Skeletal muscle tissue (tissue), 4 donors: ENCODE measurements around the gene CCDC177. TPM values are rescaled to one million over a fixed set of nuclear protein-coding genes. Genes with fewer than 3 reads are reported as not detected.

Source experiments
- H3K27ac ChIP-seq: one replicate; pipeline ENCODE4 v1.7.0; 2013; ENCODE audit warnings: mild to moderate bottlenecking, low read depth, low read length, inconsistent platforms
- H3K27me3 ChIP-seq, 3 donors: one replicate each; pipeline ENCODE4 v1.7.0; 2013; ENCODE audit warnings: low read length in 3 of 3; ENCODE audit not compliant: control insufficient read depth in 3 of 3, insufficient read depth in 3 of 3
- H3K36me3 ChIP-seq, 3 donors: one replicate each; pipeline ENCODE4 v1.7.0; 2013; ENCODE audit warnings: low read length in 3 of 3; ENCODE audit not compliant: control insufficient read depth in 3 of 3, insufficient read depth in 3 of 3
- H3K4me1 ChIP-seq, 3 donors: one replicate each; pipeline ENCODE4 v1.7.0; 2013; ENCODE audit warnings: low read length in 3 of 3, mild to moderate bottlenecking in 3 of 3; ENCODE audit not compliant: control insufficient read depth in 3 of 3, insufficient read depth in 3 of 3
- H3K4me3 ChIP-seq, 3 donors: one replicate each; pipeline ENCODE4 v1.7.0; 2013; ENCODE audit warnings: low read length in 3 of 3
- H3K9ac ChIP-seq, 3 donors: one replicate each; pipeline ENCODE4 v1.7.0; 2013; ENCODE audit warnings: low read length in 3 of 3, mild to moderate bottlenecking in 3 of 3, moderate library complexity in 2 of 3, low read depth in 1 of 3
- H3K9me3 ChIP-seq, 3 donors: one replicate each; pipeline ENCODE4 v1.7.0; 2013; ENCODE audit warnings: low read length in 3 of 3; ENCODE audit not compliant: control insufficient read depth in 3 of 3
- total RNA-seq: library from RNA; depleted of rRNA; stranded (reverse); fragments of >200 nt; gene quantifications from one replicate; pipeline ENCODE4 v1.2.3, GENCODE V29; 2014
- donor health status: Osteomylitis.

CCDC177 gene
- total RNA-seq, 1 donor from 2014 or later, result not detected

- H3K4me1 ChIP-seq, result peaks cover 0 to 20% (median 10%) of the 10 kb centered on the region in 3 donors
- no peaks in the 10 kb centered on the region for H3K36me3 ChIP-seq
- H3K27me3 ChIP-seq, result peaks cover 3 to 7% (median 5%) of the 10 kb centered on the region in 3 donors
- no peak overlapping the region for H3K27ac ChIP-seq
- H3K9me3 ChIP-seq, result no peaks in the 10 kb centered on the region
- no peak overlapping the region for H3K4me3 ChIP-seq
- H3K9ac ChIP-seq, result no peak overlapping the region
Measured at GRCh38 chr14:69582212-69582611, 7.5 kb upstream of the CCDC177 start.

- H3K4me3 ChIP-seq, result no peak overlapping the region
- H3K4me1 ChIP-seq, result peaks cover 0 to 16% (median 2%) of the 10 kb centered on the region in 3 donors
- peaks cover 10 to 15% (median 13%) of the 10 kb centered on the region in 3 donors for H3K27me3 ChIP-seq
- no peak overlapping the region for H3K27ac ChIP-seq
- no peaks in the 10 kb centered on the region for H3K9me3 ChIP-seq
- no peak overlapping the region for H3K9ac ChIP-seq
- no peaks in the 10 kb centered on the region for H3K36me3 ChIP-seq
Measured at GRCh38 chr14:69581316-69581935, 6.8 kb upstream of the CCDC177 start.

GRCh38 chr14:69580009-69580577, 5.4 kb upstream of the CCDC177 start:
- H3K4me3 ChIP-seq, result no peak overlapping the region
- no peaks in the 10 kb centered on the region for H3K9me3 ChIP-seq
- no peak overlapping the region for H3K27ac ChIP-seq
- H3K9ac ChIP-seq, result no peak overlapping the region
- H3K36me3 ChIP-seq, result no peaks in the 10 kb centered on the region
- peaks cover 0 to 16% (median 0%) of the 10 kb centered on the region in 3 donors for H3K4me1 ChIP-seq
- peaks cover 22 to 26% (median 24%) of the 10 kb centered on the region in 3 donors for H3K27me3 ChIP-seq

GRCh38 chr14:69579476-69579875, 4.8 kb upstream of the CCDC177 start:
- Histone ChIP-seq H3K9me3 (no peaks in the 10 kb centered on the region), H3K9ac (no peak overlapping the region), H3K4me3 (no peak overlapping the region), H3K4me1 (peaks cover 3 to 21% (median 3%) of the 10 kb centered on the region in 3 donors), H3K27ac (no peak overlapping the region), H3K36me3 (no peaks in the 10 kb centered on the region), H3K27me3 (peaks cover 27 to 31% (median 29%) of the 10 kb centered on the region in 3 donors)

- Histone ChIP-seq H3K27ac (no peak overlapping the region), H3K9ac (no peak overlapping the region), H3K9me3 (no peaks in the 10 kb centered on the region), H3K27me3 (peaks cover 63 to 74% (median 72%) of the 10 kb centered on the region in 3 donors), H3K4me1 (peaks cover 30 to 34% (median 30%) of the 10 kb centered on the region in 3 donors), H3K4me3 (peak overlapping the region in 2 of 3 donors; percentile 23 to 34), H3K36me3 (no peaks in the 10 kb centered on the region)
Measured at GRCh38 chr14:69574954-69575295, 254 bp upstream of the CCDC177 start.

GRCh38 chr14:69573831-69574262, 824 bp downstream of the CCDC177 start:
- no peaks in the 10 kb centered on the region for H3K36me3 ChIP-seq
- peak overlapping the region in 2 of 3 donors; percentile 43 to 52 for H3K4me3 ChIP-seq
- no peaks in the 10 kb centered on the region for H3K9me3 ChIP-seq

GRCh38 chr14:69573205-69573830, 1.4 kb downstream of the CCDC177 start:
- peaks cover 74 to 85% (median 77%) of the 10 kb centered on the region in 3 donors for H3K27me3 ChIP-seq
- no peaks in the 10 kb centered on the region for H3K9me3 ChIP-seq
- H3K4me3 ChIP-seq, result peak overlapping the region in 2 of 3 donors; percentile 43 to 52
- H3K27ac ChIP-seq, result no peak overlapping the region
- H3K4me1 ChIP-seq, result peaks cover 30 to 34% (median 30%) of the 10 kb centered on the region in 3 donors
- H3K36me3 ChIP-seq, result no peaks in the 10 kb centered on the region
- no peak overlapping the region for H3K9ac ChIP-seq

More at GRCh38 chr14:69573831-69574262, 824 bp downstream of the CCDC177 start:
- H3K27me3 ChIP-seq, result peaks cover 73 to 85% (median 74%) of the 10 kb centered on the region in 3 donors
- H3K27ac ChIP-seq, result no peak overlapping the region
- no peak overlapping the region for H3K9ac ChIP-seq
- peaks cover 30 to 34% (median 30%) of the 10 kb centered on the region in 3 donors for H3K4me1 ChIP-seq

GRCh38 chr14:69572841-69573135, 1.9 kb downstream of the CCDC177 start:
- no peak overlapping the region for H3K27ac ChIP-seq
- H3K4me1 ChIP-seq, result peaks cover 30 to 34% (median 30%) of the 10 kb centered on the region in 3 donors
- no peaks in the 10 kb centered on the region for H3K36me3 ChIP-seq
- H3K9me3 ChIP-seq, result no peaks in the 10 kb centered on the region
- H3K27me3 ChIP-seq, result peaks cover 74 to 87% (median 79%) of the 10 kb centered on the region in 3 donors
- H3K4me3 ChIP-seq, result peak overlapping the region in 2 of 3 donors; percentile 66 to 70
- no peak overlapping the region for H3K9ac ChIP-seq

GRCh38 chr14:69572030-69572840, 2.4 kb downstream of the CCDC177 start:
- Histone ChIP-seq H3K36me3 (no peaks in the 10 kb centered on the region), H3K9ac (peak overlapping the region in 1 of 3 donors; percentile 40), H3K4me1 (peaks cover 30 to 34% (median 30%) of the 10 kb centered on the region in 3 donors), H3K27ac (no peak overlapping the region), H3K27me3 (peaks cover 75 to 90% (median 82%) of the 10 kb centered on the region in 3 donors), H3K4me3 (peak overlapping the region; percentile 38 to 70 (median 66)), H3K9me3 (no peaks in the 10 kb centered on the region)
